ENCODE data around the gene MMP15. TPM values are rescaled to one million over a fixed set of nuclear protein-coding genes. Genes with fewer than 3 reads are reported as not detected.

MMP15 gene
- total and polyA plus RNA-seq, 2 of the 4 experiments (the other 2 are of a cell fraction), result 0.18 to 0.56 TPM

DNA sequence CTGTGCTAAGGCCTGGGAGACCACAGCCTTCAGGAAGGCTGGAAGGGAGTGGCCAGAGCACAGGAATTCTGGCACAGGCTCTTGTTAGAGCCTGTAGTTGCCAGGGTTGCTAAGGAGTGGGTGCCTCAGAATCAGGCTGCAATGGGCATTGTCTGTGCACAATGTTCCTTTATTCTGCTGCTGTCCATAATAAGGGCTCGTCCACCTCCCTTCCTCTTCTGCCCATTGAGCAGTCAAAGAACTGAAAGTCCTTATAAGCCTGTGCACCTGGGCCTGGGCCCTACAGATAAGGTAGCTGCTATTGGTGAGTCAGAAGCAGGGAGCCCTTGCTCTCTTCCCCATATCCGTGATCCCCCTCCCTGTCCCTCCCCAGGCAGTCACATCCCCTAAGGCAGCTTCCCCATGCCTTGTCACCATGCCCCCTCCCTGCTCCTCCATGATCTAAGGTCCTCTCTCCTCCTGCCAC, 49.2 kb upstream of the MMP15 start:
- Histone ChIP-seq H4K20me1 (ENCODE audit: insufficient read depth, low read length) (no peaks in the 10 kb centered on the region), H4K8ac (ENCODE audit: low read depth in 2 of 2, low read length in 2 of 2) (no peak overlapping the region), H2BK15ac (ENCODE audit: low read depth, low read length) (no peak overlapping the region), H2BK20ac (ENCODE audit: low read depth, low read length) (no peak overlapping the region), H3K36me3 (ENCODE audit: control insufficient read depth, insufficient read depth, low read length) (no peaks in the 10 kb centered on the region), H4K91ac (ENCODE audit: insufficient read depth, low read depth, low read length) (no peak overlapping the region), H3K14ac (replicated peaks; ENCODE audit: low read depth, low read length) (no peak overlapping the region), H2AK5ac (ENCODE audit: low read depth, low read length) (no peak overlapping the region), H3K9me1 (ENCODE audit: insufficient read depth, low read length) (no peaks in the 10 kb centered on the region), H3K9me3 (ENCODE audit: control insufficient read depth, insufficient read depth, low read length) (peaks cover 2% of the 10 kb centered on the region; the same call in 1 of the 2 replicates), H2BK120ac (ENCODE audit: low read depth, low read length) (no peak overlapping the region), H3K23ac (ENCODE audit: low read depth, low read length) (no peak overlapping the region), H2AK9ac (replicated peaks; ENCODE audit: low read depth, low read length, poor library complexity) (no peak overlapping the region), H3K27me3 (ENCODE audit: control insufficient read depth, insufficient read depth, low read length) (peaks cover 45% of the 10 kb centered on the region), H2BK5ac (ENCODE audit: low read depth, low read length, poor library complexity, severe bottlenecking) (no peak overlapping the region), H4K5ac (ENCODE audit: low read depth, low read length) (no peak overlapping the region), H3K27ac (ENCODE audit: insufficient read depth, low read length) (no peak overlapping the region), H3K4me3 (ENCODE audit: insufficient read depth, low read depth, low read length) (no peak overlapping the region), H2AFZ (replicated peaks; ENCODE audit: low read length, poor library complexity) (no peak overlapping the region), H3K4me2 (ENCODE audit: low read depth, low read length) (no peak overlapping the region), H3K18ac (ENCODE audit: low read depth, low read length) (no peak overlapping the region), H3K79me1 (ENCODE audit: low read depth in 1 of 2, low read length in 2 of 2) (no peaks in the 10 kb centered on the region), H3K4ac (ENCODE audit: low read depth, low read length) (no peak overlapping the region), H3K56ac (ENCODE audit: extremely low read depth, insufficient read depth, low read length) (no peak overlapping the region), H3K9ac (ENCODE audit: low read depth, low read length) (no peak overlapping the region), H3K4me1 (ENCODE audit: control insufficient read depth, insufficient read depth, low read length) (no peaks in the 10 kb centered on the region)
- no TSS peak for BruUV-seq (replicated peaks)
- POLR2A ChIA-PET (ENCODE audit: unreplicated experiment), result no interaction called here
- DNase-seq (no peak), ATAC-seq (ENCODE audit: low read depth) (no peak)
- intact Hi-C loops (cut with micrococcal nuclease), result no loop called here
- TF ChIP-seq RAD21 (IDR thresholded peaks at IDR 0.05; ENCODE audit: low read length) (no peak), SMC3 (IDR thresholded peaks at IDR 0.05; ENCODE audit: low read depth, low read length) (no peak), MAFK (IDR thresholded peaks at IDR 0.05; ENCODE audit: low read depth, low read length) (no peak), MXI1 (IDR thresholded peaks at IDR 0.05; ENCODE audit: borderline replicate concordance, low read depth, low read length) (no peak), NFE2L2 (IDR thresholded peaks at IDR 0.05; ENCODE audit: low read depth, low read length) (no peak), RCOR1 (IDR thresholded peaks at IDR 0.05; ENCODE audit: insufficient replicate concordance, low read length) (no peak), POLR2A (IDR thresholded peaks at IDR 0.05; ENCODE audit: low read depth, low read length) (no peak), CEBPB (IDR thresholded peaks at IDR 0.05; ENCODE audit: low read depth, low read length) (no peak), CTCF (conservative IDR thresholded peaks at IDR 0.05; ENCODE audit: low read depth, low read length) (no peak), BHLHE40 (IDR thresholded peaks at IDR 0.05; ENCODE audit: low read depth, low read length) (no peak)
- in situ Hi-C loops (cut with MboI; ENCODE audit: low sequenced_read_pairs), result no loop called here
- WGBS, 2 experiments (ENCODE audit: extremely low coverage in 2 of 2, insufficient read length in 1 of 2), result no CpG with 5 or more reads among the region's 2 CpGs
- dilution Hi-C loops (cut with HindIII; ENCODE audit: low sequenced_read_pairs, unreplicated experiment), result no loop called here
- CTCF ChIA-PET, result no interaction called here

Data from IMR-90 (cell line).